ENCODE data around the gene ACVR1.
A peak's percentile ranks its signal among the peaks of the same experiment; 100 is the strongest.

ACVR1 gene

DNA sequence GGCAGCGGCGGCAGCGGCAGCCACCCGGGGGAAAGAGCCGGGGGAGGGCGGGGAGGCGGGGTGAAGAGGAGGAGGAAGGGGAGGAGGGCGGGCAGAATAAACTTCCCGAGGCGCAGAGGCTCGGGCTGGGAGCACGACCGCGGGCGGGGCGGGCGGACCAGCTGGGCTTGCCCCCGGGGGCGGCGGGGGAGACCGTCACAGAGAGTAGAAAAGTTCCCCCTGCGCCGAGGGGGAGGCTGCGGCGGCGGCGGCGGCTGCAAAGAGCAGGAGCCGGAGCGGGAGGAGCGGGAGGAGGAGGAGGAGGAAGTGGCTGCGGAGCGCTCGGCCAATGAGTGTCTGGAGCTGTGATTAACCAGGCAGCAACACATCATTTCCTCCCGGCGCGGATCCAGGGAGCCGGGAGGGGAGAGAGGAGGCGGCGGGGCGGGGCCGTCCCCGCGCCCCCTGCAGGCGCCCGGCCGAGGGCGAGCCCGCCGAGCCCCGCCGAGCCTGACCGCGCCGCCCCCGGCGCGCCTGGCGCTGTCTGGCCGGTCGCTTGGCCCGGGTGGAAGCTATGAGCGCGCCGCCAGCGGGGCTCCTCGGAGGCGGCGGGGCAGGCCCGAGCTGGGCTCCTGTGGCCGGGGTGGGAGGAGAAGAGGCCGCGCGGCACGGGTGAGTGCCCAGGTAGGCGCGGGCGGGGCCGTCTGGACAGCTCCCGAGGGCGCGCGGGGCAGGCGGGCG, at the start of gene ACVR1:
ACVR1 (minus strand) TSS at position 265 of the 720 bp plus-strand sequence. CDS start 76,837 bp downstream, outside the sequence.
- DNase-seq (ENCODE audit: low read depth): peak; percentile 95

DNA sequence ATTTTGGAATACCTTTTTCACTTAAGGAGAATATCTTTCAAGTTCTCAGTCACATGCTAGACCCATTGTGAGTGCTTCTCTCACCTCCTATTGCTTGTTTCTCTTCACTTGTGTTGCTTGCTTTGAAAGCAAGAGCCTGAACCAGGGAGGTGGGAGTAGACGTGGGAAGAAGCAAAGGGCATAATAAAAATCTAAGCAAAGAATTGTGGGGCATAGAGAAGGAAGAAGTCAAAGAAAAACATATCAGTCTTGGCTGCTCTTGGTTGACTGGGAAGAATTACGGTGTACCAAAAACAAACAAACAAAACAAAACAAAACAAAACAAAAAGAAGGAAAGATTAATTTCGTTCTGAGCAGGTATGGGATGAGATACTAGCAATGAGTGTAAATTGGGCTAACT, 48.9 kb upstream of the ACVR1 start:
- no peak for DNase-seq (ENCODE audit: low read depth)

DNA sequence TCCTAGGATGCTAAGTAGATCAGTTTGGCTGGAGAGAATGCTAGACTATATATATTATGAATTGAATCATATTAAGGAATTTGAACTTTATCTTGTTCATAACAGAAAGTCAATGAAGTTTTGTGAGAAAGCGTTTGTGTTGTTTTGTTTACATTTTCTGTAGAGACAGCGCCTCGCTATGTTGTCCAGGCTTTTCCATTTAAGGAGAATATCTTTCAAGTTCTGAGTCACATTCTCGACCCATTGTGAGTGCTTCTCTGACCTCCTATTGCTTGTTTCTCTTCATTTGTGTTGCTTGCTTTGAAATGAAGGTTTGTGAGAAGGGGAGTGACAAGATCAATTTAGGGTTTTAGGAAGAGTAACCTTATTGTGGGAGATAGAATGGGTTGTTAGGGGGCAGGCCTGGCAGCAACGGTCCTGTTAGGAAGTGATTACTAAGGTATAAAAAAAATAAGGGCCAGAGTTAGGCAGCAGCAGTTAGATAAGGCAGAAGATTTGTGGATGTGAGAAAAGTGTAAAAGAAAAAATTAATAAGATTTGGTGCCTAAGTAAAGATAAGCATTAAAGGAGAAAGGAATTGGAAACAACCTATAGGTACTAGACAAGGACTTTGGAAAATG, 47.6 kb upstream of the ACVR1 start:
- DNase-seq (ENCODE audit: low read depth): no peak

DNA sequence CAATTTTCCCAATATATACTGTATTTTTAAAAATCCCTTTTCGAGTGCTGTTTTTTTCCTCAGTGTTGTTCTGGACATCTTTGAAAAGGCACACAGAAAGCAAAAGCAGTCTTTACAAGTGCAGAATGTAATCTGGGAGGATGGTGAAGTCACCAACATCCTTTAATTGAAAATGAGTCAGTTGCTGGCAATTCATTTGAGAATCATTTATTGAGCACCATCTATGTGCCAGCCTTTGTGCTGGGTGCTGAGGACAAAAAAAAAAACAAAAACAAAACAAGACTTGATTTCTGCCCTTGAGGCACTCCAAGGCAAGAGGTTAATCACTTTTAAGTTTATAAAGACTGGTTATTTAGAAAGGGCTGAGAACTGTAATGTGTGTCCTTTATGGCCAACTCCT, 46.7 kb upstream of the ACVR1 start:
- no peak for DNase-seq (ENCODE audit: low read depth)

DNA sequence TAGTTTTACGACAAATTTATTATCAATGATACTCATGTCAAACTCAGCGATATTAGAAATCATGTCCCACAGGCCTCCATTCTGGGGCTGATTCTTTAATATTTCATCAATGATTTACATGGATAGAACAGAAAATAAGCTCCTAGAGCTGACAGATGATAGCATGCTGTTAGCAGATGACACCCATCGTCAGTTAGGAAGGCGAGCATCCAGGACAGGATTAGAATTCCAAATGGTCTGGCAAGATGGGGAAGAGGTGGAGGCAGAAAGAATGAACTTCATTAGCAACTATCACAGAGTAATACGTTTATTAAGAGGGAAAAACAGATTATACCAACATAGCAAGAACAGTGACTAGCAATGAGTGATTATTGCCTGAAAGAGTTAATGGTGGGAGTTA, 46.2 kb upstream of the ACVR1 start:
- DNase-seq (ENCODE audit: low read depth): no peak

DNA sequence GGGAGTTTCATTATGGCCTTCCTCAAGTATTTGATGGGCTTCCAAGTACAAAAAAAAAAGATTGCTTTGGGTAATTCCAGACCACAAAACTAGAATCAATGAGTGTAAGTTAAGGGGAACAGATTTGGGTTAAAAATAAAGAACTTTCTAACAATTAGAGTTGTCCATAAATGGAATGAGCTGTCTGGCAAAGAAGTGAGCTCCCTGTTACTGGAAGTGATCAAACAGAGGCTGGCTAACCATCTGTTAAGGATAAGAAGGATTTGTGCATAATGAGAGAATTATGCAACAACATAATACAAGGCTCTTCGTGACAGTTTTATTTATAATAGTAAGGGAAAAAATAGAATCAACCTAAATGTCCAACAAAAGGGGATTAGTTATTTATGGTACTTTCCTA, 44.6 kb upstream of the ACVR1 start:
- no peak for DNase-seq (ENCODE audit: low read depth)

DNA sequence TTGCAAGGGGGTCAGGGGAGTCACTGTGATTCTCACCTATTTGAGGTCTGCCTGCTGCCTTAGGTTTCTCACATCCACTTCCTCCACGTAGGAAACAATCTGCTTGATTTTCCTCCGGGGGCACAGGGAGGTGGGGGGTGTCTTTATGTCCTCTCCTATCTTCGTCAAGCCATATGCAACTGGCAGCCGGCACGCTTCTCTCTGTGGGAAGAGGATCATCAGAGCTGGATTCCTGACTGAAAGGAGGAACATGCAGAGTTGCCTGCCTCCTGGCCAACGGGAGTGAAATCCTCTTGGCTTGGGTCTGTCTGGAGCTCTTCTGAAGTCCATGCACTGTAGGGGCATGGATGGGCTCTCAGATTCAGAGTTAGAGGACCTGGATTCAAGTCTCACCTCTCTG, 43.1 kb upstream of the ACVR1 start:
- DNase-seq (ENCODE audit: low read depth): no peak

DNA sequence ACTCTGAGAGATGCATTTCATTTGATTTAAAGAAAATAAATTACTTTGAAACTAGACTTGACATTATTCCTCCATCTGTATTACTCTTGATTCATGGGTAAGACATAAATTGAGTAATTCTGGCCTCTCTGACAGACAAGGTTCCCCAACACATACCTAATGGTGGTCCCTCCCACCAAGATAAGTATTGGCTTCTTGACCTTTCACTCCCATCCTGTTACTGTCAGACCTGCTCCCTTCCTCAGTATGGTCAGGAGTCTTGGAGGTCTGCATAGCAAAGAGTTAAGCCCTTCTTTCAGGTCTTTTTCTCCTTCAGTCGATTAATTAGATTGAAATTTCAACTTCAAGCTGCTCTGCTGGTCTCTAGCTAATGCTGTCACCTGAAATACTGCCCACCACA, 42.2 kb upstream of the ACVR1 start:
- no peak for DNase-seq (ENCODE audit: low read depth)

DNA sequence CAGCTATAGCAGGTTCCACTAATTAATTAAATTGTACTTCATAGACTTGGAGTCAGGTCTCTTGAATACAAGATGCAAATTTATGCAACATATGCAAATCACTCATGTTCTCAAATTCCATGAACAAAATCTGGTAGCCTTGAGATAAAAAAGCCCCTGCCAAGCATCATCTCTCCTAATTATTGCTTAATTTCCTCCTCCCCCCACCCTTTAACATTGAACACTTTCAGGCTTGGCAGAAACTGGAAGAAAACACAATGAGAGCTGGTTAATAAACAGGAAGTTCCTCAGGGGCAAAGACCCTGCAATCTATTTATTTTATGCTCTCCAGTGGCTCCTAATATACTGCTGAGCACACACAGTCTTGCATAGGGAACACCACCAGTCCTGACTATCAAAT, 35.6 kb upstream of the ACVR1 start:
- no peak for DNase-seq (ENCODE audit: low read depth)

DNA sequence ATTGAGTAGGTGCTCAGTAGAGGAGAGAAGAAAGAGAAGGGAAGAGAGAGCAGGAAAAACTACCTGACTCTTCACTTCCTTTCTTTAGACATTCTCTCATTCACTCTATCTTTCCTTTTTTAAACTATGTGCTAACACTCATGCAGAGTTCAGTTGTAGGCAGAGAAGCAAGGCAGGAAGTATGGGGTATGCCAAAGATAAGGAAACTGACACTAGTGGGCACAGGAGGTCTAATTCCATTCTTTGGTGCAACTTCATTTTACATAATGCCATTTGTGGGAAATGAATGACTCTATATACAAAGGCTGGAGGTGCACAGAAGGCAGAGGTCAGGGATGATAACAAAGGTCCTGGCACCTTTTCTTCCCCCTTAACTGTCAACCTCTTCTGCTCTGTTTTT, 35.1 kb upstream of the ACVR1 start:
- DNase-seq (ENCODE audit: low read depth): no peak

DNA sequence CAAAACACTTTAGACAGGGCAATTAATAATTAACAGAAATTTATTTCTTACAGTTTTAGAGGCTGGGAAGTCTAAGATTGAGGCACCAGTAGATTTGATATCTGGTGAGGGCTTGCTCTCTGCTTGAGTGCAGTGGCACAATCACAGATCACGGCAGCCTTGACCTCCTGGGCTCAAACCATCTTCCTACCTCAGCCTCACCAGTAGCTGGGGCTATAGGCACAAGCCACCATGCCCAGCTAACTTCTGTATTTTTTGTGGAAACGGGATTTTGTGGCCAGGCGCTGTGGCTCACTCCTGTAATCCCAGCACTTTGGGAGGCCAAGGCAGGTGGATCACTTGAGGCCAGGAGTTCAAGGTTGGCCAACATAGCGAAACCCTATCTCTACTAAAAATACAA, 29.0 kb upstream of the ACVR1 start:
- DNase-seq (ENCODE audit: low read depth): no peak

DNA sequence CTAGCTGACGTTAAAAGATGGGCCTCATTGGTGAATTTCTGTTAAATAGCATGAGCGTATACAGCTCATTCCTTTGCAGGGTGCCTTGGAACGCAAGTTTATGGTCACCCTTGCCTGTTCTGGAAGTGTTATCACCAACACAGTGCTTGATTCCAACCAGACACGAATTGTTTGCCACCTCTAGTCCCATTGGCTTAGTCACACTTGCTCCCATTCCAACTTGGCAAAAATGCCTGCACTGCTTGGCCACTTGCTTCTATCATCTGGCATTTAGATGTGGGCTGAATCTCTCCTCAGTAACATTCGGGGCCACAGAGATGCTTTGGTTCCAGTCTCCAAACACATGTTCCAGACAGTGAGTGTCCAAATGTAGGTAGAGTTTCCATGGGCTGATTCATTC, 27.5 kb upstream of the ACVR1 start:
- DNase-seq (ENCODE audit: low read depth): no peak

DNA sequence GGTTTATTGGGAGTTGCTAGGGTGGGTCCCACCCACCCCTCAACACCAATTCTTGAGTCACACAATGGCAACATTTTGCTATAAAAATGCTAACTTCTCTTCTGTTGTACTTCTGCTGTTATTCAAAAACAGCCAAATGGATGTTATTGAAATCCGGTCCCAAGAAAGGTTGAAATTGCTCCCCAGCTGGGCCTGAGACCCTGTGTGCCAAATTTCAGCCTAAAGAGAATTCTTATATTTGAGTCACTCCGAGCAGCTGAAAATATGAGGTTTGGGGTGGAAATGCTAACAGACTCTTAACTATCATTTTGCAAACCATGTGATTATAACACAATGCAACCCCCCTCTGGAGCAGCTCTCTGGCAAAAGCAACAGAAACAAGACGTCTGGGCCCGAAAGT, 27.0 kb upstream of the ACVR1 start:
- DNase-seq (ENCODE audit: low read depth): no peak

DNA sequence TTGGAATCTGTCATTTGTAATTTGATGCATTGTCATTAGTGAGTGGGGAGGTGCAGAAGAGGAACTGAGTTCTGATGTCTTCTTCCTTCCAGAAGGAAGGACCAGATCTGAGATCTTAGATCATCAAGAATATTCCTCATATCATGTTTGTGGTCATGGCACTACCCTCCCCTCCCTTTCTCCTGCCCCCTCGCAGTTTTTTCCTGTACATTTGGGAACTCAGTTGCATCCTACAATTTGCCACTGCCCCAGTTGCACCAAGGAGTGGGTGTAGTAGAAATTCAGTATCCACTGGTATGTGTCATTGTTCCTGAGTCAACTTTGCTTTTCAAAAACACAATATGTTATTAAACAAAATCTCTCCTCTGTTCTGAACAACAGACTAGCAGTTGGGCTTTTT, 26.6 kb upstream of the ACVR1 start:
- DNase-seq (ENCODE audit: low read depth): no peak

DNA sequence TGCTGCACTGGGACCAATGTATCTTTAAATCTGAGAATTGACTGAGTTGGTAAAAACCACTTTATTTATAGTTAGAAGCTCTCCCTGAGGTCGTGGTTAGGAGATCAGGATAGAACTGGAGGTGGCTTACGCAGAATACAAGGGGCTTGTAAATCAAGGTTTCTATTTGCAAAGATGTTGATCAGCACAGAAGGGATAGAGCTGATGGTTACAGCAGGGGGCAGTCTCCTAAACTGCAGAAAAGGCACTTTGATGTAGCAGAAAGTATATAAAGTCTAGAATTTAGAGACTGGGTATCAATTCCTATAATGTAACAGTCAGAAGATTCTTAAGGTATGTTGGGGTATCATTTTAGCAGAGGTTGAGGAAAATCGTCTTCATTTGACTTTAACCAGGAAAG, 25.2 kb upstream of the ACVR1 start:
- no peak for DNase-seq (ENCODE audit: low read depth)

DNA sequence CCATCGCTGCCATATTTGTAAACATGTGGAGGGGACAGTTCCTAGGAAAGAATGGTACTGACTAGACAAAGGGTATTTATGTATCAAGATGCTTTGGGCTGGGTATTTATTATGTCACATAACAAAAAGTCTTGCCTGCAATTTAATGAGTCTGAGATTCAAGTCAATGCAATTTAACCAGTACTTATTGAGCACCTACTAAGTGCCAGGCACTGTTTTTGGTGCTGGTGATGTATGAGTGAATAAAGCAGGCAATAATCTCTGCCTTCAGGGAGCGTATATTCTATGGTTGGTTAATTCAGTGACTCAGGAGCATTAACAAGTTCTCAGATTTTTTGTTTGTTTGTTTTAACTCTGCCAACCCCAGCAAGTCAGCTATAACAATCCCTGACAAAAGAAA, 24.6 kb upstream of the ACVR1 start:
- no peak for DNase-seq (ENCODE audit: low read depth)

DNA sequence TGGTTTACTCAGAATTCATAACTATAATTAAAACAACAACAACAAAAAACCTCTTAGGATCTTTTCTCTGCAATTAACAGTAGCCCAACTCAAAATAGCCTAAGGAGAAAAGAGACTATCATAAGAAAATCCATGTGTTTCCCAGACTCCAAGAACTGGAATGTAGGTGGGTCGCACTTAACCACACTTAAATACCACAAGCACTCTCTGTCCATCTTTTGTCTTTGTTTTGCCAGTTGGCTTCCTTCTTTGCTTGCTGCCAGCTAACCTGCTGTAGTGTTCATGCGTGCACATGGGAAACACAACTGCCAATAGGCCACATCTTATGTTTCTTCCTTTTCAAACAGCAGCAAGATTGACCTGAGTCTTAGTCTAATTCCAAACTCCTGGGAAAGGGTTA, 24.1 kb upstream of the ACVR1 start:
- DNase-seq (ENCODE audit: low read depth): no peak

DNA sequence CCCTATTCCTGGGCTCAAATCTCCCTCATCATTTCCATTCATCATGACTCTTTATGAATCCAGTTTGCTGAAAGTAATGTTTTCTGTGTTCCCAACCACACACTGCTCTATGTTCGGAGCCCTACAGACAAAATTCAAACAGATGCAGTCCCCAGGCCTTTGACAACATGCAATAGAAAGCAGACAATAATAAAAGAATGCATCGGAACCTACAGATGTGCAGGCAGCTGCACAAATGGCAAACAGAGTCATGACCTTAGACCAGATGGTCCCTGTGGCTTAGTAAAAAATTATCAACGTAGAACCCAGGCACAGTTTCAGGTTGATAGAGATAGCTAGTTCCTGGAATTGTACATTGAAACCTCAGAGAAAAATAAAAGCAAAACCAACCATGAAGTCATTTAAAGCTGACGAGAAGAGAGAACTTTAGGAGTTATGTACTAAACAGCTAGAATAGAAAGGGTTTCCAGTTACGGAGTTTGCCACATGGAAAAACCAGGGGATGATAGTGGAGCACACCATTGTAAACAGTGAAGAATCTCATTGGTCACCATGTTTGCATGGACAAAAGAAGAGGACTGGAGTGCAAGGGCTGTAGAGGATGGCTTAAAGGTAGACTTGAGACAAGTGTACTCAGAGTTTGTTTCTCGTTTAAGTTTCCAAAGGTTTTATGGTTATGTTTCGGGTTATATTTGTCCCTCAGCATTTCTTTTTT, 23.2 kb upstream of the ACVR1 start:
- no peak for DNase-seq (ENCODE audit: low read depth)

DNA sequence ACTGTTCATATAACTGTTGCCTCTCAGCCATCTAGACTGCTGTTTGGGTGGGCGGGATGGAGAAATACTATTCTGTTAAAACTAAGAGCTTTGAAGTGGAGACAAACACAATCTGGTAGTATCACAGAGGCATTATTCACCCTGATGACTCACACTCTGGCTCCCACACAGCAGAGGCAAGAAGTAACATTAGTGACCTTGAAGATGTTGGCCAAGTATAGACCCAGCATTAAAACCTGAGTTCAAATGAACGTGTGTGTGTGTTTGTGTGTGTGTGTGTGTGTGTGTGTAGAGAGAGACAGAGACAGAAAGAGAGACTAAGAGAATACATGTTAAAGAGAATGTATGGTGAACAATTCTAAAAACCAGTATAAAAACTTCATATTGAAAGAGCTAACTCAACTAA, 22.5 kb upstream of the ACVR1 start:
- peak; percentile 67 for DNase-seq (ENCODE audit: low read depth)

DNA sequence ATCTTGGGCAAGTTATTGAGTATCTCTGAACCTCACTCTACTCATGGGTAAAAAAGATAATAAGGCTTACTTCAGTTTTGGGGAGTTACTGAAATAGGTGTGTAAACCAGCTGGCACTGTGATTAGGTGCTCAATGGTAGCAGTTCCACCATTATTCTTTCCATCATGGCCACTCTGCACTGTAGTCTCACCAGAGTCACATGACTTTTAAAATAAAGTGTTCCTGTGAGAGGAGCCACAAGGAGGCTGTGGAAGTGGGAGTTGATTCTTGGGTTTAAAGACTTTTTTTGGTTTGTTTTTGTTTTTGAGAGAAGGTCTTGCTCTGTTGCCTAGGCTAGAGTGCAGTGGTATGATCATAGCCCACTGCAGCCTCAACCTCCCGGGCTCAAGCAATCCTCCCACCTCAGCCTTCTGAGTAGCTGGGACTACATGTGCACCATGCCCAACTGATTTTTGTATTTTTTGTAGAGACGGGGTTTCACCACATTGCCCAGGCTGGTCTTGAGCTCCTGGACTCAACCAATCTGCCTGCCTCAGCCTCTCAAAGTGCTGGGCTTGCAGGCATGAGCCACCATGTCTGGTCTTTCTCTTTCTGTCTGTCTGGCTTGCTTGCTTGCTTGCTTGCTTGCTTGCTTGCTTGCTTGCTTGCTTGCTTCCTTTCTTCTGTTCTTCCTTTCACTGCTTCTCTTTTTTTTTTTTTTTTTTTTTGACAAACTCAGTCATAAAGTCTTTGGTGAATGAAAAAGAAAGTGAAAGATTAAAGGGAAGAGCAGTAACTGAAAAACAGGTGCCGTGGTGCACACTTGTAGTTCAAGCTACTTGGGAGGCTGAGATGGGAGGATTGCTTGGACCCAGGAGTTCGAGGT, 21.2 kb upstream of the ACVR1 start:
- no peak for DNase-seq (ENCODE audit: low read depth)

DNA sequence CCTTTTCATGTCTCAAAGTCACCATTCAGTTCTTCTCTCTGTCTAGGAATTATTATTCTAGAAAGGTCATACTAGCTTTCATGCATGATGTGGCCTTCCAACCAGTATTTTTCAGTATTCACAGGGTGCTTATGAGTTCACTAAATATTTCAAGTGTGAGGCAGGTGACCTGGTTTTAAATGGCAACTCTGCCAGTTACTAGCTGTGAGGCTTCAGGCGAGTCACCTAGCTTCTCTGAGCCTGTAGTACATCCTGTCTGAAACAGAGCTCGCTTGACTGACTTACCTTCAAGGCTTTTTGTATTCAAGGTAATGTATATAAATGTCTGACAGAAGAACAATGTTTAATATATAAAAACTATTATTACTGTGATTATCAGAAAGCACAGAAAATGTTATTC, 19.4 kb upstream of the ACVR1 start:
- no peak for DNase-seq (ENCODE audit: low read depth)

DNA sequence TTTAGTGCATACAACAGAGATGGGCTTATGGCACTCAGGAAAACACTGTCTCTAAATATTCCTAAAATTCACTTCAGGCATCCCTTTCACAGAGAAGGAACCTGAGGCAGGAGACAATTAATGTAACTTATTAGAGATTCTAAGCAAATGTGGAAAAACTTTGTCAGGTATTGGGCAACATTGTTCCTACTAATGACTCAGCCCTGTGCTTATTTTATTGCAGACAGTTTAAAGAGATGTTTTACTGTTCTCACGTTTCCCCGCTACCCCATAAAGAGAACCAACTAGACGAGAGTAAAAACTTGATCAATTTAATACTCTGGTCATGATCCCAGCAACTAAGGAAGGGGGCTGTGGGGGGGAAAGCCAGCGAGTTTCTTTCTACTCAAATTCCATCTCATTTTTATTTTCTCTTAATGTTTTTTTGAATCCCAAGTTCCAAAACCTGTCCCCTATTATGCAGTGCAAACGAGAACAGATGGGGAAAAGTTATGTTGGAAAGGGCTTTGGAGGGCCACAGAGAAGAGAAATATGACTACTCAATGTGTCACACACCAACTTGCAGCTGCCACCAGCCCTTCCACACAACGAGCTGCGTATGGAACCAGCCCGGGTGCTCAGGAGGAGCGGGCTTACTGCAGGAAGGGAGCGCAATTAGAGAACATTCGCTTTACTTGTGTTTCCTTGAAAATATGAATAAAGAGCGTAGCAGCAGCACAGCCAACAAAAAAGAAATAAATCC, 18.7 kb upstream of the ACVR1 start:
- peak; percentile 43 for DNase-seq (ENCODE audit: low read depth)
